Fibroblast of pulmonary artery (primary cell): ENCODE results near the gene UBN1.

Experiments used
- DNase-seq: peaks from one replicate; pipeline ENCODE4 v3.0.0-alpha.2; 2010; ENCODE audit warnings: low read depth
- H3K4me3 ChIP-seq: replicated peaks from 2 replicates; pipeline ENCODE4 v1.5.1; 2011; ENCODE audit warnings: low read depth, mild to moderate bottlenecking, control low read depth, low read length, moderate library complexity
- CTCF ChIP-seq: IDR thresholded peaks from 2 replicates; pipeline ENCODE4 v1.5.1; 2011; ENCODE audit warnings: mild to moderate bottlenecking, control low read depth, low read length, inconsistent platforms; ENCODE audit errors: missing control alignments

UBN1 gene

GRCh38 chr16:4866586-4866985 lies 19.3 kb downstream of the UBN1 start:
- H3K4me3 ChIP-seq: no peak overlapping the region
- no peak for DNase-seq
- no peak for TF ChIP-seq CTCF

- no peak for TF ChIP-seq CTCF
- no peak overlapping the region for H3K4me3 ChIP-seq
- DNase-seq: no peak
These were observed 20.7 kb downstream of the UBN1 start for GRCh38 chr16:4868026-4868425.

- H3K4me3 ChIP-seq: no peak overlapping the region
- no peak for TF ChIP-seq CTCF
- no peak for DNase-seq
These were observed 21.3 kb downstream of the UBN1 start for GRCh38 chr16:4868535-4868934.

GRCh38 chr16:4869147-4869805 lies 22.0 kb downstream of the UBN1 start:
- no peak for DNase-seq
- no peak for TF ChIP-seq CTCF
- no peak overlapping the region for H3K4me3 ChIP-seq

- no peak for DNase-seq
- no peak for TF ChIP-seq CTCF
- no peak overlapping the region for H3K4me3 ChIP-seq
These were observed 22.9 kb downstream of the UBN1 start for GRCh38 chr16:4870138-4870671.

GRCh38 chr16:4871071-4871470 lies 23.8 kb downstream of the UBN1 start:
- no peak for DNase-seq
- H3K4me3 ChIP-seq: no peak overlapping the region
- no peak for TF ChIP-seq CTCF

- H3K4me3 ChIP-seq: no peak overlapping the region
- DNase-seq: no peak
- TF ChIP-seq CTCF: no peak
These were observed 25.8 kb downstream of the UBN1 start for GRCh38 chr16:4873091-4873490.
